Bronchial epithelial cell (primary cell): ENCODE data around the gene SCN10A. TPM values are rescaled to one million over a fixed set of nuclear protein-coding genes. Genes with fewer than 3 reads are reported as not detected.

Experiments
- DNase-seq: peaks from one replicate; pipeline ENCODE4 v3.0.0-alpha.2; 2010; ENCODE audit warnings: low read depth
- FAIRE-seq: peaks from 2 replicates; lab custom pipeline; 2011; peaks lifted over from hg19 to GRCh38; lab: Jason Lieb, UNC
- H3K27me3 ChIP-seq: 2 replicates; pipeline ENCODE4 v1.5.1; 2011; ENCODE audit warnings: low read length; ENCODE audit not compliant: control insufficient read depth, insufficient read depth
- H3K36me3 ChIP-seq: 2 replicates; pipeline ENCODE4 v1.5.1; 2011; ENCODE audit warnings: low read length; ENCODE audit not compliant: control insufficient read depth, insufficient read depth
- H3K4me3 ChIP-seq: 2 replicates; pipeline ENCODE4 v1.5.1; 2011; ENCODE audit warnings: mild to moderate bottlenecking, low read depth, low read length, control low read depth
- total RNA-seq: library from RNA; depleted of rRNA; stranded (reverse); fragments of >200 nt; gene quantifications from 2 replicates; pipeline ENCODE4 v1.2.1, GENCODE V29; 2014
- TF ChIP-seq, protein P1 (sequence below): IDR thresholded peaks from 2 replicates; pipeline ENCODE4 v1.5.1; 2011; ENCODE audit warnings: mild to moderate bottlenecking, moderate library complexity, low read length, control low read depth, inconsistent platforms; ENCODE audit not compliant: insufficient read depth, severe bottlenecking

SCN10A gene
- total RNA-seq, 1 donor from 2014 or later: not detected

DNA sequence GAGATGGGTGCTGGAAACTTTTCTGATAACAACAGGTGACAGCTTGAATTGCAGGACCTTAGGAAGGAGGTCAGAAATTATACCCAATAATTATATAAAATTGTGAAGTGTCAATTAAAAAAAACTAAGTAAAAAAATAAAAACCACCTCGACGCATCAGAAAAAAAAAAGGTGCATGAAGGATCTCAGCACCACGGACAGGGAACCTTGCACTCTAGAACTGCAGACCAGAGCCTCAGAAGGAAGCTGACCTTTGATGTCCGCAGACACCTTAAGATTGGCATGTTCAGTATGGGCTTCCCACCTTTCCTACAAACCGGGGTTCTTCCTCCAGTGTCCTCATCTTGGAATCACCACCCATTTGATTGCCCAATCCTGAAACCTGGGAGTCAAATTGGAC lies 60.9 kb downstream of the SCN10A start:
- TF ChIP-seq, protein P1, sequence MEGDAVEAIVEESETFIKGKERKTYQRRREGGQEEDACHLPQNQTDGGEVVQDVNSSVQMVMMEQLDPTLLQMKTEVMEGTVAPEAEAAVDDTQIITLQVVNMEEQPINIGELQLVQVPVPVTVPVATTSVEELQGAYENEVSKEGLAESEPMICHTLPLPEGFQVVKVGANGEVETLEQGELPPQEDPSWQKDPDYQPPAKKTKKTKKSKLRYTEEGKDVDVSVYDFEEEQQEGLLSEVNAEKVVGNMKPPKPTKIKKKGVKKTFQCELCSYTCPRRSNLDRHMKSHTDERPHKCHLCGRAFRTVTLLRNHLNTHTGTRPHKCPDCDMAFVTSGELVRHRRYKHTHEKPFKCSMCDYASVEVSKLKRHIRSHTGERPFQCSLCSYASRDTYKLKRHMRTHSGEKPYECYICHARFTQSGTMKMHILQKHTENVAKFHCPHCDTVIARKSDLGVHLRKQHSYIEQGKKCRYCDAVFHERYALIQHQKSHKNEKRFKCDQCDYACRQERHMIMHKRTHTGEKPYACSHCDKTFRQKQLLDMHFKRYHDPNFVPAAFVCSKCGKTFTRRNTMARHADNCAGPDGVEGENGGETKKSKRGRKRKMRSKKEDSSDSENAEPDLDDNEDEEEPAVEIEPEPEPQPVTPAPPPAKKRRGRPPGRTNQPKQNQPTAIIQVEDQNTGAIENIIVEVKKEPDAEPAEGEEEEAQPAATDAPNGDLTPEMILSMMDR: no peak
- DNase-seq (peak; percentile 3), FAIRE-seq (no peak)
- no peaks in the 10 kb centered on the region for H3K36me3 ChIP-seq
- H3K27me3 ChIP-seq: no peaks in the 10 kb centered on the region
- H3K4me3 ChIP-seq: no peak overlapping the region

DNA sequence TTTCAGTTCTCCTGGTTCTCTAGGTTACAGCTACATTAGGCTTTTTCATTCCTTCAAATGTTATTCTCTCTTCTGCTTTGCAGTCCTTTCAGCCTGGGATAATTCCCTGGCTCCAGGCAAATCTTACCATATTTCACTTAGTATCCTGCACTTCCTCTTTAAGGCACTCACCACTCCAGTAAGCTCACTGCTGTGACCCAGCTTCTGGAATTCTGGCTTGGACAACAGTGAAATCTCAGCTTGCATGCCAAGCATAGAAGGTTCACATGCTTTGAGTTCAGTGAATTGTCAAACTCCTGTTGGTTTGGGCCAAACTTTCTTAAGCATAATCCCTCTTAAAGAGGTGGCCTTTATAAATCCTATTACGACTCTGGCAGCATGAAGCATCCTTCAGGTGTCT lies 69.4 kb downstream of the SCN10A start:
- H3K27me3 ChIP-seq: no peaks in the 10 kb centered on the region
- FAIRE-seq (no peak), DNase-seq (no peak)
- no peaks in the 10 kb centered on the region for H3K36me3 ChIP-seq
- TF ChIP-seq, protein P1: no peak
- no peak overlapping the region for H3K4me3 ChIP-seq

DNA sequence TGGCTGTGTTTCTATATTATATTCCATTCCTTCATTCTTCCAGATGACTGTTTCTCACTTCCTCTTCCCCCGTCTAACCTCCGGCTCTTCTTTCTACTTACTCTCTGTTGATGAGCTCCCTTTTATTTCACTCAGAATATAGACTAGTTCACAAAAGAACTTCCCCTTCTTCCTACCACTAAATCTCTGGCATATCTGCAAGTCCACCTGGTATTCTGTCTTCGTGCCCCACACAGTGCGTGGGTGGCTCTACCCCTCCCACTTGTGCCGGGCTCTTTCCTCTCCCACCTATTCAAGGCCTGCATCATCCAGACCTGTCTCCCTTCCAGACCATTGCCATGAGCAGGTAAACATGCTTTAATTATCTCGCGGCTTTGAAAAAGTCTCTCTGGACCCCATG lies 73.0 kb downstream of the SCN10A start:
- Histone ChIP-seq H3K27me3 (no peaks in the 10 kb centered on the region), H3K4me3 (no peak overlapping the region), H3K36me3 (no peaks in the 10 kb centered on the region)
- TF ChIP-seq, protein P1: no peak
- no peak for FAIRE-seq
- no peak for DNase-seq

DNA sequence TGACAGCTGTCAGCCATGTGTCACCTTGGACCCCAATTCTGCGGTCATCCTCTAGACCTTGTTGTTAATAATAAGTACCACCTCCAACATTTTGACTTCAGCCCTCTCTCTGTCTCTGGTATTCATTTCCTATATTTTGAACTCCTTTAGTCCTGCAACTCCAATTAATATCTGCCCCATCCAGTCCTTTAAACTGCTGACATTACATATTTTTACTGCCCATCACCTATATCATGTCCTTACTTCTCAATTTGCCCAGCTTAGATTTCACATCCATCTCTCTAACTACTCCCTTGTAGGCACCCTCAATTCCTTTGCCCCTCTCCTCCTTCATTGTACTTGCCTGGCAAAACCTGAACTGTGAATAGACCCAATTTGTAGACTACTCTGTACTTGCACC lies 73.5 kb downstream of the SCN10A start:
- FAIRE-seq: no peak
- Histone ChIP-seq H3K36me3 (no peaks in the 10 kb centered on the region), H3K4me3 (no peak overlapping the region), H3K27me3 (no peaks in the 10 kb centered on the region)
- no peak for DNase-seq
- TF ChIP-seq, protein P1: no peak

DNA sequence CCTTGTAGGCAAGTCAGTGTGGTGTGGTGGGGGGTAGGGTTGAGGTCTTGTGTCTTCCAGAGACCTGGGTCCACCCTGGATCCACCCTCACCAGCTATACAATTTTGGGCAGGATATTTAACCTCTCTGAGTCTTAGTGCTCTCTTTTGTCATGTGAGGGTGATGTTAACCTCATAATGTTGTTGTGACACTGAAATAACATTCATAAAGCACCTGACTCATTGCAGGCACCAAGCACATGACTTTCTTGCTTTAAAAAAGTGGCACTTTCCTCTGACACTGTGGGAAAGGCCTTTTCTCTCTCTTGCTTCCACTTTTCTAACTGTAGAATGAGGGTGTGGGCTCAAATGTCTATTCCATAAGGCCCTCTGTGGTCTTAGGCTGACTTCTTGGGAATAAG lies 75.5 kb downstream of the SCN10A start:
- Histone ChIP-seq H3K4me3 (no peak overlapping the region), H3K27me3 (no peaks in the 10 kb centered on the region), H3K36me3 (no peaks in the 10 kb centered on the region)
- no peak for DNase-seq
- TF ChIP-seq, protein P1: no peak
- FAIRE-seq: no peak

DNA sequence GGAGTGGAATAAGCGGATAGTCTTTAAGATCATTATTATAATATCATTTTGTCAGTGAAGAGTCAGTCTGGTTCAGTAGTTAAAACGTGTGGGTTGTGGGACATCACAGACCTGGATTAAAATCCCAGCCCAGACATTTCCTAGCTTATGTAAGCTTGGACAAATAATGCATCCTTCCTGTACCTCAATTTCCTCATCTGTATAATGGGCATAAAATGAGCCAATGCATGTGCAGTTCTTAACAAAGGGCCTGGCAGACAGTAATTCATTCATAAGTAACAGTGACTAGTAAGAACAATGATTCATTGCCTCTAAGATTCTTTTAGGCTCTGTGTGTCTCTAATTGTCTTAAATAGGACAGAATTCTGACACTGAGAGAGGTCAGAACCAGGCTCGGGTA lies 76.1 kb downstream of the SCN10A start:
- TF ChIP-seq, protein P1: no peak
- H3K4me3 ChIP-seq: no peak overlapping the region
- no peak for FAIRE-seq
- no peak for DNase-seq
- no peaks in the 10 kb centered on the region for H3K27me3 ChIP-seq
- no peaks in the 10 kb centered on the region for H3K36me3 ChIP-seq
